Measurements from ENCODE around the gene OBSCN. TPM values are rescaled to one million over a fixed set of nuclear protein-coding genes. Genes with fewer than 3 reads are reported as not detected.
"Not testable (repeated sequence)": the region's sequence is repeated elsewhere in the genome, so short reads cannot be mapped to it uniquely, and the experiment has no call there.

The OBSCN gene
- total RNA-seq, 1 donor from 2014 or later: 20.6 TPM

DNA sequence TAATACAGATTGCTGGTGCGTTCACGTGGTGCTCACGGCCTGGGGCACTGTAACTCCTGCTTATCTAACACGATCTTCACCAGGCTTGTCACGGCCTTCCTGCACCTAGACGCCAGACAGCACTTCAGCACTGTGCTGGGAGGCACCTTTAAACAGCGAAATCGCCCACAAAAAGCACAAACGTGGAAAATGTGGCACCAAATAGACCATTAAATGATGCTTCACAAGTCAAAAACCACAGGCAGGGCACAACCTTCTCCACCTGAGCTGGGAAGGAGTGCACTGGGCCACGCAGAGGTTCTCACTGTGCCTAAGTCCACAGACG lies 22.2 kb upstream of the OBSCN start:
- TF ChIP-seq, protein P1, sequence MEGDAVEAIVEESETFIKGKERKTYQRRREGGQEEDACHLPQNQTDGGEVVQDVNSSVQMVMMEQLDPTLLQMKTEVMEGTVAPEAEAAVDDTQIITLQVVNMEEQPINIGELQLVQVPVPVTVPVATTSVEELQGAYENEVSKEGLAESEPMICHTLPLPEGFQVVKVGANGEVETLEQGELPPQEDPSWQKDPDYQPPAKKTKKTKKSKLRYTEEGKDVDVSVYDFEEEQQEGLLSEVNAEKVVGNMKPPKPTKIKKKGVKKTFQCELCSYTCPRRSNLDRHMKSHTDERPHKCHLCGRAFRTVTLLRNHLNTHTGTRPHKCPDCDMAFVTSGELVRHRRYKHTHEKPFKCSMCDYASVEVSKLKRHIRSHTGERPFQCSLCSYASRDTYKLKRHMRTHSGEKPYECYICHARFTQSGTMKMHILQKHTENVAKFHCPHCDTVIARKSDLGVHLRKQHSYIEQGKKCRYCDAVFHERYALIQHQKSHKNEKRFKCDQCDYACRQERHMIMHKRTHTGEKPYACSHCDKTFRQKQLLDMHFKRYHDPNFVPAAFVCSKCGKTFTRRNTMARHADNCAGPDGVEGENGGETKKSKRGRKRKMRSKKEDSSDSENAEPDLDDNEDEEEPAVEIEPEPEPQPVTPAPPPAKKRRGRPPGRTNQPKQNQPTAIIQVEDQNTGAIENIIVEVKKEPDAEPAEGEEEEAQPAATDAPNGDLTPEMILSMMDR (conservative IDR thresholded peaks at IDR 0.05; ENCODE audit: low read depth, low read length): no peak
- no peak overlapping the region for H3K4me3 ChIP-seq (ENCODE audit: low read depth, low read length)
- DNase-seq (ENCODE audit: low read depth): no peak

DNA sequence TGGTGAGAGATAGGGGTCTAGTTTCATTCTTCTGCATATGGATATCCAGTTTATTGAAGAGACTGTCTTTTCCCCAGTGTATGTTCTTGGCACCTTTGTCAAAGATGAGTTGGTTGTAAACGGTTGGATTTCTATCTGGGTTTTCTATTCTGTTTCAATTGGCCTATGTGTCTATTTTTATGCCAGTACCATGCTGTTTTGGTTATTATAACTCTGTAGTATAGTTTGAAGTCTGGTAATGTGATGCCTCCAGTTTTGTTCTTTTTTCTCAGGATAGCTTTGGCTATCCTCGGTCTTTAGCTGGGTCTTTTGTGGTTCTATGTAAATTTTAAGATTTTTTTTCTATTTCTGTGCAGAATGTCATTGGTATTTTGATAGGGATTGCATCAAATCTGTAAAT lies 19.6 kb upstream of the OBSCN start:
- H3K4me3 ChIP-seq (ENCODE audit: low read depth, low read length); DNase-seq (ENCODE audit: low read depth): not testable (repeated sequence)

DNA sequence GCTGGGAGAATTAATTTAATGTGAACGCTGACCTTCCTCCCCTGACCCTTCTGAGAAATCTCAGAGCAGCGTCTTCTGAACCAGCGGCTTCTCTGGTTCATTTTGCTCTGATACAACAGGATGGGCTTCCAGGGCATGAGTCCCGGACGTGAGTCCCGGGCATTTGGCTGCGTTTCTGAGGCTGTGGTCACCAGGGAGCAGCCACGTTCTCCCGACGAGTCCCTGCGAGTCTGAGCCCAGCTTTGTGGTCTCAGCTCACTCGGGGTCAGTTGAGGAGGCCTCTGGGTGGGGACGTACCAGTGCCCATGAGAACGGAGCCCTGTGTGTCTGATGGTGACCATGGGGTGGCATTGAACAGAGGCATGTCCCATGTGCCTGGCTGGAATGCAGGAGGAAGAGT lies 17.7 kb upstream of the OBSCN start:
- H3K4me3 ChIP-seq (ENCODE audit: low read depth, low read length): no peak overlapping the region
- TF ChIP-seq, protein P1 (conservative IDR thresholded peaks at IDR 0.05; ENCODE audit: low read depth, low read length): no peak
- no peak for DNase-seq (ENCODE audit: low read depth)

DNA sequence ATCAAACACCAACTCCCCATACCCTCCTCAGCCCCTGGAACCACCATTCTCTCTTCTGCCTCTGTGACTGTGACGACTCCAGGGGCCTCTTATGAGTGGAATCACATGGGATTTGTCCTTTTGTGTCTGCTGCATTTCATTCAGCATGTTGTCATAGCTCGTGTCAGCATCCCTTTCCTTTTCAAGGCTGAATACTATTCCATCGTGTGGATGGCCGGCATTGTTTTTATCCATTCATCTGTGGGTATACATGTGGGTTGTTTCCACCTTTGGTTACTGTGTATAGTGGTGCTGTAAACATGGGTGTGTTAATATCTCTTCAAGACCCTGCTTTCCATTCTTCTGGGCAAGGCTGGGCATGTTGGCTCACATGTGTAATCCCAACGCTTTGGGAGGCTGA lies 17.1 kb upstream of the OBSCN start:
- TF ChIP-seq, protein P1 (conservative IDR thresholded peaks at IDR 0.05; ENCODE audit: low read depth, low read length): no peak
- DNase-seq (ENCODE audit: low read depth): no peak
- H3K4me3 ChIP-seq (ENCODE audit: low read depth, low read length): no peak overlapping the region

DNA sequence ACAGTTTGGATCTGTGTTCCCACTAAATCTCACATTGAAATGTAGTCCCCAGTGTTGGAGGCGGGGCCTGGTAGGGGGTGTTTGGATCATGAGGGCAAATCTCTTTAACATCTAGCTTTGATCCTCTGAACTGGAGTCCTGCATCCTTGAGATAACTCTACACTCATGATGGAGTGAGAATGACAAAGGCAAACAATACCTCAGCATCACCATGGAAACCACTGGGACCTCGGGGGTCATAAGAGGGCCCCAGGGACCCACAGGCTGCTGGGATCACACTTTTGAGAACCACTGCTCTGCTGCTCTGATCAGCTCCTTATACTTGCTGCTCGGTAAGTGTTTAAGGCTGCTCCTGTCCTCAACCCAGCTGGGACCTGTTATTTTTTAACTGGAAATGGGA lies 13.4 kb upstream of the OBSCN start:
- H3K4me3 ChIP-seq (ENCODE audit: low read depth, low read length): no peak overlapping the region
- no peak for DNase-seq (ENCODE audit: low read depth)
- TF ChIP-seq, protein P1 (conservative IDR thresholded peaks at IDR 0.05; ENCODE audit: low read depth, low read length): no peak

DNA sequence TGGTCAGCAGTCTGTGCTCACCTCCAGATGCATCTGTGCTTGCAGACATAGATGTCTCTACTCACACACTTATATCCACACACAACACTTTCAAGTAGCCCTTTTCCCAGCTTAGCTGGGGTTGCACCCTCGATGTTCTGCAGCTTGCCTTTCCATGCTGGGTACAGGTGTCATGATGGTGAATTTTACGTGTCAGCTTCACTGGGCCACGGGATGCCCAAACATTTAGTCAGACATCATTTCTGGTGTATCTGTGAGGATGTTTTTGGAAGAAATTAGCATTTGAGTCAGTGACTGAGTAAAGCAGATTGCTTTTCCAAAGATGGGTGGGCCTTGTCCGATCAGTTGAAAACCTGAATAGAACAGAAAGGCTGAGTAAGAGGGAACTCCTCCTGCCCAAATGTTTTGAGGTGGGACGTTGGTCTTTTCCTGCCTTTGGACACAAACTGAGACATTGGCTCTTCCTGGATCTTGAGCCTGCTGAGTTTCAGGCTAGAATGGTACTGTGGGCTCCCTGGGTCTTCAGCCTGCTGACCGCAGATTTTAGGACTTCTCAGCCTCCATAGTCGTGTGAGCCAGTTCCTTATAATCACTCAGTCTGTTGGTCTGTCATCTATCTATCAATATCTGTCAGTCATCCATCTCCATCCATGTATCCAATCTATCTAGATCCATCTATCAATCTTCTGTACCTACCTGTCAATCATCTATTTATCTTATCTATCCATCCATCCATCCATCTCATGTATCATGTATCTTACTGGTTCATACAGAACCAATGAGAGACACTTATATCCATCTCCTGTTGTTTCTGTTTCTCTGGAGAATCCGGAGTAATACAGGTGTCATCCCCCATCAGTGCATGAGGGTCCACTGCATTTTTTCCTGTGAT lies 12.7 kb upstream of the OBSCN start:
- TF ChIP-seq, protein P1 (conservative IDR thresholded peaks at IDR 0.05; ENCODE audit: low read depth, low read length): no peak
- H3K4me3 ChIP-seq (ENCODE audit: low read depth, low read length): no peak overlapping the region
- DNase-seq (ENCODE audit: low read depth): no peak

DNA sequence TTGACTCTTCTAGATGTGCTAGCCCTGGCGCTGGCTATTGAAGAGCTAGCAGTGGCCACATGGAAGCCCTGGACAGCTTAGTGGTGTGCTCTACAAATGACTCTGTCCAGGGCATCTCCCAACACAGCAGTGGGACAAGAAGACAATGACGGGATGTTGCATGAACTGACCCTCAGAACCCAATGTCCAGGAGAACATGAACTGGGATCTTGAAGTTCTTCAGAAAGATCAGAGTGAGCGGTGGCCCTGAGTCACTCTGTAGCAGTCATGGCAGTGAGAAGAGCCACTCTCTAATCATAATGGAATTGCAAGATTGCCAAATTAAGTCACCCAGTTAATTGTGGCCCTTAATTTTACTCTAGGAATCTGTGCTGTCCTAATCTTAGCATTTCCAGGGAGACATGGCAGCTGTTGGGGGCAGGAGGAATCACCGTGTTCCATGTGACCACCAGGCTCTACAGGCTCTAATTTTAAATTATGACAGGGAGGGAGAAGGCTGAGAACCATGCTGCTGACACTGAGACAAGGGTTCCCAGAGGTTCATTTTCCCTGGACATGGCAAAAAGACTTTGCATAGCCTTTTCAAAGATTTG lies 10.2 kb upstream of the OBSCN start:
- DNase-seq (ENCODE audit: low read depth): no peak
- TF ChIP-seq, protein P1 (conservative IDR thresholded peaks at IDR 0.05; ENCODE audit: low read depth, low read length): no peak
- no peak overlapping the region for H3K4me3 ChIP-seq (ENCODE audit: low read depth, low read length)

All from epithelial cell of proximal tubule (primary cell).